HG03039 (cell line): ENCODE data around the gene CDY1.
"Not testable (repeated sequence)": the region's sequence is repeated elsewhere in the genome, so short reads cannot be mapped to it uniquely, and the experiment has no call there.

Experiments
- ATAC-seq: cut with Tn5 transposase; IDR thresholded peaks from one replicate; pipeline ENCODE4 v1.9.1; 2021; ENCODE audit warnings: mild to moderate bottlenecking, moderate library complexity; ENCODE audit not compliant: unreplicated experiment

CDY1 gene, protein sequence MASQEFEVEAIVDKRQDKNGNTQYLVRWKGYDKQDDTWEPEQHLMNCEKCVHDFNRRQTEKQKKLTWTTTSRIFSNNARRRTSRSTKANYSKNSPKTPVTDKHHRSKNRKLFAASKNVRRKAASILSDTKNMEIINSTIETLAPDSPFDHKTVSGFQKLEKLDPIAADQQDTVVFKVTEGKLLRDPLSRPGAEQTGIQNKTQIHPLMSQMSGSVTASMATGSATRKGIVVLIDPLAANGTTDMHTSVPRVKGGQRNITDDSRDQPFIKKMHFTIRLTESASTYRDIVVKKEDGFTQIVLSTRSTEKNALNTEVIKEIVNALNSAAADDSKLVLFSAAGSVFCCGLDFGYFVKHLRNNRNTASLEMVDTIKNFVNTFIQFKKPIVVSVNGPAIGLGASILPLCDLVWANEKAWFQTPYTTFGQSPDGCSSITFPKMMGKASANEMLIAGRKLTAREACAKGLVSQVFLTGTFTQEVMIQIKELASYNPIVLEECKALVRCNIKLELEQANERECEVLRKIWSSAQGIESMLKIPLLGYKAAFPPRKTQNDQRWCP

DNA sequence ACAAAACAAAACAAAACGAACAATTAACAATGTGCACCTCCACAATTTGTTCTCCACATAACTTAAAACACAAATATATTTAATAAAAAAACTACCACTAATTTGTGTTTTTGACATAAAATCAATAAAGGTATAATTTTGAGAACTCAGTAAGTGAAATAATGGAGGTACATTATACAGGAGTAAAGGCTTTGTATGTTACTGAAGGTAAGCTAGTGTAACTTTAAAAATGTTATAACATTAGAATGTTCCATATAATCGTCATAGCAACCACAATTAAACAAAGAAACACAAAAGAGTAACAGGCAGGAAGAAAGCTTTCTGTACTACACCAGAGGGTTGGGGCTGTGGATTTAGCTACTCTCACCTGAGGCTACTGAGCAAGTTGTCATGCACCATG lies at the start of gene CDY1:
TSS of gene CDY1 (plus strand) at position 301 of the 400 bp plus-strand sequence. CDS start 326 bp downstream, outside the sequence.
- ATAC-seq = not testable (repeated sequence)

DNA sequence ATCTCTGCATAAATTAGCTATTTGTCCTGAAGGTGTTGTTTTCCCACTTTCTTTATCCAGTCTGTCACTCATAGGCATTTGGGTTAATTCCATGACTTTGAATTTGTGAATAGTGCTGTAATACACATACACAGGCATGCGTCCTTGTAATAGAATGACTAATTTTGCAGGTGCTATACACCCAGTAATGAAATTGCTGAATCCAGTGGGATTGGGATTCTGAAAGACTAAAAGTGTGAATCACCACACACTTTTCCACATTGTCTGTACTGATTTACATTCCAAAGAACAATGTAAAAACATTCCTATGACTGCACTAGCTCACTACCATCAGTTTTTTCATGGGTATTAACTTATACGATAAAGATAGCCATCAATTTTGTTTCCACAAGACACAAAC lies 28.6 kb upstream of the CDY1 start:
- not testable (repeated sequence) for ATAC-seq

DNA sequence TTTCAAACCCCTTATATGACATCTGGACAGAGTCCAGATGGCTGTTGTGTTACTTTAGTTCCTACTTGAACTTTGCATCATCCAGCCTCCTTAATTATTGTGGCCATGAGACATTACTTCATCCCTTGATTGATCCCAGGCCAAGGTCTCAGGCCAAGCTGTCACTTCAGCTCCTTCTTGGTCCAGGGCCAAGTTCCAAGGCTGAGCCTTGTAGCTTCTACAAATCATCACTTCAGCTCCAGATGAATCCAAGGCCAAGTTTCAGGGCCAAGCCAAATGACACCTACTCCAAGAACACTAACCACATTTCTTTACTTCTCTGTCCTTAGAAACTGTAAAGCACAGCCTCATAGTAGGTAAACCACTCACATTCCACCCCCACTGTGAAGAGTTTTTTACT lies 1.7 kb upstream of the CDY1 start:
- not testable (repeated sequence) for ATAC-seq

DNA sequence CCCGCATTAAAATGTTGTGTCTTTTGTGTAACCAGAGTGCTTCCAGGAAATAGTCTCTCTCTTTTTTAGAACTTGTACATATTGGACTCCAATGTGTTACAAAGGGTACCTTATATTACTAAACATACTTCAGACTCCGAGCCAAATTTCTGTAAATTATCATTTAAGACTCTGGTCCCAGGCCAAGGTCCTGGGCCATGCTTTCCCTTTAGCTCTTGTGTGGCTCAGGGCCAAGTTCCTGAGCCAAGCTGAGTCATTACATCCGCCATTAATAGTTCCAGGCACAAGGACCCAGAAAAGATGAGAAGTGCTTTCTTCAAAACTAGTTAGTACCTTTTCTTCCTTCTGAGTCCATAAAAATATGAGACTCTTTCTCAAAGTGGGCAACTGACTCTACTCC lies 4.6 kb downstream of the CDY1 start:
- ATAC-seq = not testable (repeated sequence)

DNA sequence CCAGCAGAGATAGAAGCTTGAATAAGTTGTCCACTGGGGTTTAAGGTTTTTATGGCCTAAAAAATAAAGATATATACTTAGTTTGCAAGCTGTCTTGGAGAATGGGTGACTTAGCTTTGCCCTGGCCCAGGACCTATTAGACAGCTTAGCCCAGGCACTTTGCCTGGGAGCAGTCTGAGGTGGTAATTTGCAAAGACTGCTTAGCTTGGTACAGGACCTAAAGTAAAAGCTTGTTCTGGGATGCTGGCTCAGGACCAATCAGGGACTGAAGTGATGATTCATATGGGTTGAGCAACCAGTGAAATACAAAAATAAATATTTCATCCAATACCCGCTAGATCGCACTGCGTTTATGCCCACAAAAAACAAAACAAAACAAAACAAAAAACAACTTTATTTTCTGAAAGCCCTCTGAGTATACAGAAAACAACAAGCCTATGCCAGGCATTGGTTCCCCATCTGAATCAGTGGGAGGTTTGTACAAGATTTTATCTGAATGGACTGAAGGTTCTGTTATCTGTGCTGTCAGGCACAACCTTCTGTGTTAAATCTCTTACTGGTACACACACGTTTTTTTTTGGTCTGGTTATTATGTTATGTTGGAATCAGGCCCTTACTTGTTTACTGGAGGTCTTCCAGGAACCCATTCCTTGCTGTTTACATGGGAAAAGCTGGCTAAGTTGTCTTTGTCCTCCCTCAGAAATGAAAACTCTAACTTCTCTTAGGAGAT lies 8.6 kb downstream of the CDY1 start:
- ATAC-seq = not testable (repeated sequence)

DNA sequence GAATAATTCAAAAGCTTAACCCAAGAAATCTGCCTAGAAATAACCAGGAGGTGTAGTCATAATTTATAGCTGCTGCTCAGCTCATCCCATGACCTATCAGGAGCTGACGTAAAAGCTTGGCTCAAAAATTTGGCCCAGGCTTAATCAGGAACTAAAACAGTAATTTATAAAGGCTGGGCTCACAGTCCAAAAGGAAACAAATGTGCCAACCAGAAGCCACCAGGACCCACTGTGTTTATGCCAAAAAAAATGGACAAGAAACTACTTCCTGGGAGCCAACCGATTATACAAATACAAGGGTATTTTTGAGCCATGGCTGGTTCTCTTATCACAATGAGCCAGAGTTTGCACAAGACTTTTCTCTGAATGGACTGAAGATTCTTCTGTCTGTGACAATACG lies 17.9 kb downstream of the CDY1 start:
- not testable (repeated sequence) for ATAC-seq

DNA sequence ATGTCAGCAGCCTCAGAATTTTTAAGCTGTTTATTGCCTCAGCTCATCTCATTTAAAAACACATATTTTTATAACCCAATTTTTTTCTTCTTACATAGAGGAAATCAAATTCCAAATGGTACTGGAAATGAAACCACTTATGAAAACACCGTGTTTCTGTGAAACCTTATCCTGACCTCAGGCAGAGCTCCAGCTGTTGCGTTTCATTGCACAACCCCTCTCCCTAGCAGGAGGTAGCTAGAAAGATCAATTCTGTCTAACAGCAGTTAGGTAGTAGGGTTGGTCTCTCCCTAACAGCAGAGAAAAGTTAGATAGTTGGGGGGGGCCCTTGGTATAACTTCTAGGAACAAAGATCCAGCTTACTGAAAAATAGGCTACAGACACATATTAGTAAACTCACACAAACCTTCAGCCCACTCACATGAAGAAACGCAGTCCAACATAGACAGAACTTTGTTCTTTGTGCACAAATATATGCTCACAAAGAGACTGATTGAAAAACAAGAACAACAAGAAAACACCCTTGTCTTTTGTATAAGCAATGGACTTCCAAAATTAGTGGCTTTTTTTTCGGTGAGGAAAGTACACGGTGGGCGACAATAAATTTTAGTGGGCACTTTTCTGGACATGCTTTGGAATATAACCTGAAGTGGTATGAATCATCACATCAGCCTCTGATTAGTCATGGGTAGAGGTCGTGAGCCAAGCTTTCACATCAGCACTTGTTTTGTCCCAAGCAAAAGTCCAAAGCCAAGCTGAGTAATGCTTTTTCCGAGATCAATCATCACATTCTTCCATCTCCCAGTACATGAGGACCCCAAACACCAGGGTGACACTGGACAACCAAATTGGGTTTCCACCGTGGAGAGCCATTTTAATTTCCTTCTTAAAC lies 21.4 kb downstream of the CDY1 start:
- ATAC-seq = not testable (repeated sequence)
